Myometrial cell (primary cell): Measurements from ENCODE around the gene RSBN1L. TPM values are rescaled to one million over a fixed set of nuclear protein-coding genes. Genes with fewer than 3 reads are reported as not detected.

ENCODE experiments used
- total RNA-seq: library from RNA; depleted of rRNA; stranded (reverse); fragments of >200 nt; gene quantifications from 2 replicates; pipeline ENCODE4 v1.2.3, GENCODE V29; 2015

The RSBN1L gene
- total RNA-seq, result 4.9 and 7.8 TPM in 2 replicates

GRCh38 chr7:77696057-77696642 is at the start of gene RSBN1L:
RSBN1L (plus strand) TSS chr7:77696459; CDS start chr7:77696470, 11 bp downstream.

GRCh38 chr7:77798394-77799077 is 102.3 kb downstream of the RSBN1L start, which contains the start of the genes PHTF2 and TMEM60:
PHTF2 (plus strand) TSS chr7:77798773.
TMEM60 (minus strand) TSS chr7:77798434; CDS start chr7:77794373, 4,061 bp downstream.

Other genes with a start within 250 kb of the RSBN1L start
- gene PTPN12, start 159.2 kb upstream of the RSBN1L start, total RNA-seq, result 16.7 and 28.9 TPM in 2 replicates
- gene TMEM60, start 102.0 kb downstream of the RSBN1L start, total RNA-seq, result 28.8 and 37.7 TPM in 2 replicates
- gene PHTF2, start 102.3 kb downstream of the RSBN1L start, total RNA-seq, result 53.5 and 63.1 TPM in 2 replicates